CD14-positive monocyte (primary cell): ENCODE results near the gene UBQLNL. TPM values are rescaled to one million over a fixed set of nuclear protein-coding genes. Genes with fewer than 3 reads are reported as not detected.

ENCODE experiments used
- DNase-seq, 3 donors: peaks; one replicate each; pipeline ENCODE4 v3.0.0-alpha.2; 2011 to 2022
- H2AFZ ChIP-seq: 2 replicates; pipeline ENCODE4 v1.6.0; 2012; ENCODE audit warnings: mild to moderate bottlenecking, low read depth, low read length, inconsistent platforms; ENCODE audit not compliant: insufficient read depth, poor library complexity, severe bottlenecking
- H3K27ac ChIP-seq, 2 donors: 1 replicate in 1 of 2; 2 replicates in 1 of 2; pipeline ENCODE4 v1.5.1; 2012 to 2013; ENCODE audit warnings: low read length in 2 of 2, control low read depth in 1 of 2, inconsistent platforms in 1 of 2, low read depth in 1 of 2, mild to moderate bottlenecking in 1 of 2
- H3K27me3 ChIP-seq, 2 donors: one replicate each; pipeline versions ENCODE4 v1.6.0 to v1.6.1; 2011 to 2013; ENCODE audit warnings: low read length in 2 of 2; ENCODE audit not compliant: control insufficient read depth in 2 of 2, insufficient read depth in 2 of 2
- H3K36me3 ChIP-seq, 2 donors: replicated peaks in 1 of 2; 1 replicate in 1 of 2; 2 replicates in 1 of 2; pipeline versions ENCODE4 v1.5.1 to v1.6.1; 2012 to 2013; ENCODE audit warnings: low read length in 2 of 2, control low read depth in 1 of 2, inconsistent platforms in 1 of 2, mild to moderate bottlenecking in 1 of 2; ENCODE audit not compliant: insufficient read depth in 2 of 2, control insufficient read depth in 1 of 2
- H3K4me1 ChIP-seq, 2 donors: 1 replicate in 1 of 2; 2 replicates in 1 of 2; pipeline versions ENCODE4 v1.5.1 to v1.6.1; 2012 to 2013; ENCODE audit warnings: low read length in 2 of 2, control low read depth in 1 of 2, inconsistent platforms in 1 of 2, mild to moderate bottlenecking in 1 of 2, moderate library complexity in 1 of 2; ENCODE audit not compliant: insufficient read depth in 2 of 2, control insufficient read depth in 1 of 2
- H3K4me2 ChIP-seq: replicated peaks from 2 replicates; pipeline ENCODE3; 2012; ENCODE audit warnings: low read length, moderate library complexity, mild to moderate bottlenecking; ENCODE audit not compliant: poor library complexity, severe bottlenecking; ENCODE audit errors: extremely low read depth
- H3K4me3 ChIP-seq, 3 experiments: fragments of 200-600 bp in 1 of 3; sonication (generic) in 1 of 3; replicated peaks in 1 of 3; 1 replicate in 2 of 3; 2 replicates in 1 of 3; pipeline ENCODE4 v1.5.1; 2011 to 2013; ENCODE audit warnings: low read length in 3 of 3, mild to moderate bottlenecking in 3 of 3, control low read depth in 2 of 3, low read depth in 2 of 3, inconsistent platforms in 1 of 3, moderate library complexity in 1 of 3
- H3K79me2 ChIP-seq: 2 replicates; pipeline ENCODE4 v1.6.0; 2012; ENCODE audit warnings: mild to moderate bottlenecking, control low read depth, inconsistent platforms, low read length, moderate library complexity; ENCODE audit not compliant: insufficient read depth
- H3K9ac ChIP-seq: 2 replicates; pipeline ENCODE4 v1.6.0; 2017; ENCODE audit warnings: low read length, mild to moderate bottlenecking; ENCODE audit not compliant: insufficient read depth, poor library complexity, severe bottlenecking
- H3K9me3 ChIP-seq, 2 donors: replicated peaks in 1 of 2; 1 replicate in 1 of 2; 2 replicates in 1 of 2; pipeline versions ENCODE4 v1.5.1 to v1.6.1; 2012 to 2013; ENCODE audit warnings: low read length in 2 of 2, control low read depth in 1 of 2; ENCODE audit not compliant: control insufficient read depth in 1 of 2, insufficient read depth in 1 of 2
- H4K20me1 ChIP-seq: 2 replicates; pipeline ENCODE4 v1.6.0; 2012; ENCODE audit warnings: mild to moderate bottlenecking, low read length, control low read depth, moderate library complexity; ENCODE audit not compliant: insufficient read depth
- H3K27ac Mint-ChIP-seq, 7 donors: one replicate each; pipeline ENCODE4 v1.8.0; 2020; ENCODE audit warnings: mild to moderate bottlenecking in 7 of 7, mixed read lengths in 7 of 7, moderate library complexity in 6 of 7, inconsistent platforms in 2 of 7
- H3K27me3 Mint-ChIP-seq, 3 donors: one replicate each; pipeline ENCODE4 v1.8.0; 2021 to 2022; ENCODE audit warnings: low read depth in 3 of 3, mild to moderate bottlenecking in 3 of 3, mixed read lengths in 3 of 3, moderate library complexity in 3 of 3, inconsistent platforms in 1 of 3
- H3K36me3 Mint-ChIP-seq, 2 donors: one replicate each; pipeline ENCODE4 v1.8.0; 2020; ENCODE audit warnings: mixed read lengths in 2 of 2, inconsistent platforms in 1 of 2, mild to moderate bottlenecking in 1 of 2
- H3K4me1 Mint-ChIP-seq: one replicate; pipeline ENCODE4 v1.8.0; 2020; ENCODE audit warnings: mild to moderate bottlenecking, mixed read lengths
- H3K4me3 Mint-ChIP-seq, 2 donors: one replicate each; pipeline ENCODE4 v1.8.0; 2020; ENCODE audit warnings: mild to moderate bottlenecking in 2 of 2, mixed read lengths in 2 of 2, moderate library complexity in 1 of 2
- H3K9me3 Mint-ChIP-seq, 7 donors: one replicate each; pipeline ENCODE4 v1.8.0; 2020 to 2022; ENCODE audit warnings: mixed read lengths in 7 of 7, mild to moderate bottlenecking in 6 of 7, moderate library complexity in 6 of 7, inconsistent platforms in 2 of 7
- CTCF ChIP-seq: fragments of 200-600 bp; IDR thresholded peaks from one replicate; pipeline ENCODE4 v1.8.0; 2022; ENCODE audit warnings: antibody characterized with exemption, mild to moderate bottlenecking
- WGBS: methylation state at CpG from one replicate; pipeline ENCODE4 v1.1.5; 2013; ENCODE audit warnings: missing lambda C conversion rate; ENCODE audit not compliant: insufficient coverage; 5-methylcytosine and 5-hydroxymethylcytosine counted together
- intact Hi-C, 2 donors: fragments of 100-400 bp; cut with micrococcal nuclease; formaldehyde crosslinking; loops; one replicate each; pipeline versions ENCODE4 v1.15.0 to v1.15.1; 2023
- polyA plus RNA-seq, 3 donors: library from polyadenylated mRNA; depleted of rRNA in 1 of 3; unstranded in 2 of 3; stranded (reverse) in 1 of 3; fragments of 300-500 nt in 2 of 3; fragments of >200 nt in 1 of 3; fragmentation: Illumina TruSeq in 2 of 3; gene quantifications; 1 replicate in 2 of 3; 2 replicates in 1 of 3; pipeline ENCODE4 v1.2.3, GENCODE V29; 2012 to 2021

UBQLNL gene
- polyA plus RNA-seq, 3 donors, result 0.33 TPM; not detected in 2

- H3K9me3 ChIP-seq, result no peaks in the 10 kb centered on the region
- Mint-ChIP-seq H3K36me3 (no peaks in the 10 kb centered on the region), H3K27me3 (no peaks in the 10 kb centered on the region), H3K4me1 (peaks cover 6% of the 10 kb centered on the region), H3K27ac (no peak overlapping the region), H3K9me3 (peaks cover 0 to 9% (median 0%) of the 10 kb centered on the region in 7 donors), H3K4me3 (no peak overlapping the region)
- no peak overlapping the region for H3K4me2 ChIP-seq
- no peak overlapping the region for H3K9ac ChIP-seq
- no peaks in the 10 kb centered on the region for H3K36me3 ChIP-seq
- no peak for DNase-seq
- no peaks in the 10 kb centered on the region for H3K79me2 ChIP-seq
- no peak overlapping the region for H3K4me3 ChIP-seq
- no peak overlapping the region for H2AFZ ChIP-seq
- no peaks in the 10 kb centered on the region for H4K20me1 ChIP-seq
- no peaks in the 10 kb centered on the region for H3K27me3 ChIP-seq
- no peaks in the 10 kb centered on the region for H3K4me1 ChIP-seq
- intact Hi-C loops, result no loop called here
- 97% methylated on average over 2 of the region's 2 CpGs for WGBS
- TF ChIP-seq CTCF, result no peak
- H3K27ac ChIP-seq, result no peak overlapping the region
Measured at GRCh38 chr11:5531053-5531831, 14.7 kb upstream of the UBQLNL start.

- WGBS, result no CpG with 5 or more reads among the region's 1 CpG
- H3K4me1 ChIP-seq, result no peaks in the 10 kb centered on the region
- H3K27me3 ChIP-seq, result no peaks in the 10 kb centered on the region
- no peaks in the 10 kb centered on the region for H3K79me2 ChIP-seq
- no peak for TF ChIP-seq CTCF
- Mint-ChIP-seq H3K4me1 (no peaks in the 10 kb centered on the region), H3K27ac (no peak overlapping the region), H3K27me3 (peaks cover 0 to 1% (median 1%) of the 10 kb centered on the region in 3 donors), H3K36me3 (no peaks in the 10 kb centered on the region), H3K9me3 (peaks cover 0 to 9% (median 2%) of the 10 kb centered on the region in 7 donors), H3K4me3 (no peak overlapping the region)
- H3K4me3 ChIP-seq, result no peak overlapping the region
- no peak overlapping the region for H3K4me2 ChIP-seq
- intact Hi-C loops, result no loop called here
- H3K9me3 ChIP-seq, result no peaks in the 10 kb centered on the region
- DNase-seq, result no peak
- H2AFZ ChIP-seq, result no peak overlapping the region
- no peaks in the 10 kb centered on the region for H3K36me3 ChIP-seq
- H3K27ac ChIP-seq, result no peak overlapping the region
- H4K20me1 ChIP-seq, result no peaks in the 10 kb centered on the region
- no peak overlapping the region for H3K9ac ChIP-seq
Measured at GRCh38 chr11:5528495-5528894, 12.0 kb upstream of the UBQLNL start.
